HepG2 (cell line): ENCODE data around the gene SSBP4. TPM values are rescaled to one million over a fixed set of nuclear protein-coding genes. Genes with fewer than 3 reads are reported as not detected.

Experiments
- FOXA1 ChIP-seq, 2 experiments: fragments of 450-650 bp in 1 of 2; sonication (generic) in 1 of 2; formaldehyde crosslinking in 1 of 2; IDR thresholded peaks; 2 replicates each; pipeline versions ENCODE4 v1.4.0 to v1.6.1; 2016 to 2020; ENCODE audit warnings: missing genetic modification reagents in 1 of 2
- GPN1 ChIP-seq: sonication (generic); formaldehyde crosslinking; IDR thresholded peaks from 2 replicates; pipeline ENCODE4 v1.5.1; 2020; ENCODE audit warnings: missing genetic modification reagents, borderline replicate concordance
- IKZF4 ChIP-seq: sonication (generic); formaldehyde crosslinking; IDR thresholded peaks from 2 replicates; pipeline ENCODE4 v1.5.1; 2020; ENCODE audit warnings: borderline replicate concordance, mild to moderate bottlenecking, low read depth, missing genetic modification reagents; ENCODE audit errors: not compliant biosample characterization
- MYC ChIP-seq: sonication (generic); formaldehyde crosslinking; IDR thresholded peaks from 2 replicates; pipeline ENCODE4 v1.9.0; 2021; ENCODE audit warnings: missing genetic modification reagents, borderline replicate concordance
- NR2F2 ChIP-seq: IDR thresholded peaks from 2 replicates; pipeline ENCODE4 v1.6.1; 2012; ENCODE audit warnings: low read depth, inconsistent platforms, borderline replicate concordance
- NR3C1 ChIP-seq: sonication (generic); formaldehyde crosslinking; IDR thresholded peaks from 2 replicates; pipeline ENCODE4 v1.4.0; 2020; ENCODE audit warnings: missing genetic modification reagents
- ONECUT2 ChIP-seq: sonication (generic); formaldehyde crosslinking; IDR thresholded peaks from 2 replicates; pipeline ENCODE4 v1.4.0; 2020; ENCODE audit warnings: missing genetic modification reagents
- RXRB ChIP-seq: IDR thresholded peaks from 2 replicates; pipeline ENCODE4 v1.6.1; 2016; ENCODE audit warnings: borderline replicate concordance, missing genetic modification reagents, missing compliant biosample characterization
- SMC3 ChIP-seq: IDR thresholded peaks from 2 replicates; pipeline ENCODE4 v1.6.1; 2011; ENCODE audit warnings: low read length, improper control_type of control experiment
- ZNF225 ChIP-seq: sonication (generic); formaldehyde crosslinking; IDR thresholded peaks from 2 replicates; pipeline ENCODE4 v1.4.0; 2020; ENCODE audit warnings: mild to moderate bottlenecking, missing genetic modification reagents
- ZNF251 ChIP-seq: sonication (generic); formaldehyde crosslinking; IDR thresholded peaks from 2 replicates; pipeline ENCODE4 v1.9.0; 2021; ENCODE audit warnings: mild to moderate bottlenecking, missing genetic modification reagents
- ZNF3 ChIP-seq: IDR thresholded peaks from 2 replicates; pipeline ENCODE4 v1.7.0; 2017; ENCODE audit warnings: inconsistent platforms
- ZNF451 ChIP-seq: sonication (generic); formaldehyde crosslinking; IDR thresholded peaks from 2 replicates; pipeline ENCODE4 v1.5.0; 2020; ENCODE audit warnings: mild to moderate bottlenecking, missing genetic modification reagents
- ZNF567 ChIP-seq: sonication (generic); formaldehyde crosslinking; IDR thresholded peaks from 2 replicates; pipeline ENCODE4 v1.8.1; 2023; ENCODE audit warnings: mild to moderate bottlenecking, missing genetic modification reagents, borderline replicate concordance
- ZNF619 ChIP-seq: sonication (generic); formaldehyde crosslinking; IDR thresholded peaks from 2 replicates; pipeline ENCODE4 v1.4.0; 2020; ENCODE audit warnings: mild to moderate bottlenecking, missing genetic modification reagents
- ZNF768 ChIP-seq: sonication (generic); formaldehyde crosslinking; IDR thresholded peaks from 2 replicates; pipeline ENCODE4 v1.4.0; 2020; ENCODE audit warnings: missing genetic modification reagents
- ZZZ3 ChIP-seq: sonication (generic); formaldehyde crosslinking; IDR thresholded peaks from 2 replicates; pipeline ENCODE4 v1.4.0; 2020; ENCODE audit warnings: missing genetic modification reagents, mild to moderate bottlenecking, borderline replicate concordance
- polyA plus RNA-seq, 8 experiments: library from polyadenylated mRNA; depleted of rRNA in 3 of 8; stranded (reverse) in 7 of 8; unstranded in 1 of 8; fragments of >200 nt; fragmentation: Illumina TruSeq in 4 of 8; extraction: Trizol in 4 of 8; gene quantifications; 2 replicates each; pipeline versions ENCODE4 v1.2.1 to v1.2.3, GENCODE V29; 2011 to 2016; ENCODE audit warnings: low read depth in 4 of 8, missing spikeins in 1 of 8, mixed read lengths in 1 of 8; ENCODE audit not compliant: insufficient read depth in 1 of 8
- total RNA-seq, 5 experiments: library from RNA; depleted of rRNA; stranded (reverse); fragments of >200 nt; fragmentation: Illumina TruSeq; extraction: Trizol; gene quantifications; 2 replicates each; pipeline ENCODE4 v1.2.3, GENCODE V29; 2016; ENCODE audit warnings: low read depth in 1 of 5
- TF ChIP-seq, protein P1 (sequence below): IDR thresholded peaks from 2 replicates; pipeline ENCODE4 v1.6.1; 2016; ENCODE audit warnings: mild to moderate bottlenecking
- TF ChIP-seq, protein P2 (sequence below): sonication (generic); formaldehyde crosslinking; IDR thresholded peaks from 2 replicates; pipeline ENCODE4 v1.4.0; 2020; ENCODE audit warnings: missing genetic modification reagents; ENCODE audit errors: not compliant biosample characterization
- TF ChIP-seq, protein P3 (sequence below): sonication (generic); formaldehyde crosslinking; IDR thresholded peaks from 2 replicates; pipeline ENCODE4 v1.4.0; 2020; ENCODE audit warnings: missing genetic modification reagents
- TF ChIP-seq, protein P4 (sequence below): sonication (generic); formaldehyde crosslinking; IDR thresholded peaks from 2 replicates; pipeline ENCODE4 v1.4.0; 2020; ENCODE audit warnings: missing genetic modification reagents, mild to moderate bottlenecking, borderline replicate concordance
- TF ChIP-seq, protein P5 (sequence below): sonication (generic); formaldehyde crosslinking; IDR thresholded peaks from 2 replicates; pipeline ENCODE4 v1.8.1; 2023; ENCODE audit warnings: mild to moderate bottlenecking, inconsistent platforms, moderate library complexity, missing genetic modification reagents, borderline replicate concordance

Gene SSBP4
- total and polyA plus RNA-seq, 2 of the 13 experiments (the other 11 are each of a cell fraction or from before 2014, with no cell fraction given): 20.8 to 39.5 TPM

DNA sequence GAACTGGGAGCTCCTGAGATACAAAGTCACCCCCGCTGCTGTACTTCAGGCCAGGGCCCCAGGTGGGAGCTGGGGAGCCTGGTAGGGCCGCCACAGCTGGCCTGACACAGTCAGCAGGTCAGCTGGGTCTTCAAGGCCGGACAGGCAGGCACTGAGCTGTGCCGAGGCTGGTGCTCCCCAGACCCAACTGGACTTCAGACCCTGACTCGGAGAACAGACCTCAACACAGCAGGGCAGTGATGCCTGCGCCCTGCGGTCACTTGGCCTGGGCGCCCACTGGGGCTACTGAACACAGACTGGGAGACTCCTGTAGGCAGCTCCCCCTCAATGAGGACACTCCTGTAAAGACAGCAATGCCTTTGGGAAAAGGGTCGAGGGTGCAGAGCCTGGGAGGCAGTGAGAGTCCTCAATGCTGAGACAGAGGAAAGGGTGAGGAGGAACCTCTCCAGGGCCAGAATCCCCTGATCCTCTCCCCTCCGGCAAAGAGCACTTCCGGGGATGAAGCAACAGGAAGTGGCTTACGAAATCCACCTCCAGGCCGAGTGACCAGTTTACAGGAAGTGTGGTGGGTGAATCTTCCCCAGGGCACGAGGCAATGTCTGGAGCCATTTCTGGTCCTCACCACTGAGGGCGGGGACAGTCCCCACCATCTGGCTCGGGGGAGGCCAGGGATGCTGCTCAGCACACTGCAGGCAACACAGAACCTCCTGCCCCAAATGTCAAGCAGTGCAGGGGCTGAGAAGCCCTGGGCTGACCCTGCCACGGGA lies 59.5 kb downstream of the SSBP4 start (continued):
- TF ChIP-seq ZNF567 (CRISPR knock-in tag): 0 out of 2 replicates have a peak, but pooled peaks have one; percentile 11
- TF ChIP-seq ZNF451 (CRISPR knock-in tag): peak; percentile 61; the same call in 1 of the 2 replicates
- TF ChIP-seq RXRB (CRISPR knock-in tag): peak; percentile 90
- no peak for TF ChIP-seq GPN1 (CRISPR knock-in tag)
- no peak for TF ChIP-seq FOXA1 (IDR thresholded peaks at IDR 0.05)
- TF ChIP-seq FOXA1 (CRISPR knock-in tag; IDR thresholded peaks at IDR 0.05): peak; percentile 47; the same call in 1 of the 2 replicates
- TF ChIP-seq, protein P1, sequence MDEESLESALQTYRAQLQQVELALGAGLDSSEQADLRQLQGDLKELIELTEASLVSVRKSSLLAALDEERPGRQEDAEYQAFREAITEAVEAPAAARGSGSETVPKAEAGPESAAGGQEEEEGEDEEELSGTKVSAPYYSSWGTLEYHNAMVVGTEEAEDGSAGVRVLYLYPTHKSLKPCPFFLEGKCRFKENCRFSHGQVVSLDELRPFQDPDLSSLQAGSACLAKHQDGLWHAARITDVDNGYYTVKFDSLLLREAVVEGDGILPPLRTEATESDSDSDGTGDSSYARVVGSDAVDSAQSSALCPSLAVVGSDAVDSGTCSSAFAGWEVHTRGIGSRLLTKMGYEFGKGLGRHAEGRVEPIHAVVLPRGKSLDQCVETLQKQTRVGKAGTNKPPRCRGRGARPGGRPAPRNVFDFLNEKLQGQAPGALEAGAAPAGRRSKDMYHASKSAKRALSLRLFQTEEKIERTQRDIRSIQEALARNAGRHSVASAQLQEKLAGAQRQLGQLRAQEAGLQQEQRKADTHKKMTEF: peak; percentile 94
- TF ChIP-seq ZNF619 (CRISPR knock-in tag): no peak
- peak; percentile 83; the same call in 1 of the 2 replicates for TF ChIP-seq ZNF225 (CRISPR knock-in tag)
- TF ChIP-seq, protein P2, sequence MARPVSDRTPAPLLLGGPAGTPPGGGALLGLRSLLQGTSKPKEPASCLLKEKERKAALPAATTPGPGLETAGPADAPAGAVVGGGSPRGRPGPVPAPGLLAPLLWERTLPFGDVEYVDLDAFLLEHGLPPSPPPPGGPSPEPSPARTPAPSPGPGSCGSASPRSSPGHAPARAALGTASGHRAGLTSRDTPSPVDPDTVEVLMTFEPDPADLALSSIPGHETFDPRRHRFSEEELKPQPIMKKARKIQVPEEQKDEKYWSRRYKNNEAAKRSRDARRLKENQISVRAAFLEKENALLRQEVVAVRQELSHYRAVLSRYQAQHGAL (CRISPR knock-in tag): no peak
- peak; percentile 65; the same call in 1 of the 2 replicates for TF ChIP-seq ZZZ3 (CRISPR knock-in tag)
- peak; percentile 92; the same call in 1 of the 2 replicates for TF ChIP-seq MYC (CRISPR knock-in tag)
- no peak for TF ChIP-seq ZNF251 (CRISPR knock-in tag)
- no peak for TF ChIP-seq ZNF768 (CRISPR knock-in tag)
- TF ChIP-seq NR2F2: no peak
- TF ChIP-seq ONECUT2 (CRISPR knock-in tag): no peak
- 0 out of 2 replicates have a peak, but pooled peaks have one; percentile 25 for TF ChIP-seq ZNF3 (CRISPR knock-in tag)
- TF ChIP-seq, protein P3, sequence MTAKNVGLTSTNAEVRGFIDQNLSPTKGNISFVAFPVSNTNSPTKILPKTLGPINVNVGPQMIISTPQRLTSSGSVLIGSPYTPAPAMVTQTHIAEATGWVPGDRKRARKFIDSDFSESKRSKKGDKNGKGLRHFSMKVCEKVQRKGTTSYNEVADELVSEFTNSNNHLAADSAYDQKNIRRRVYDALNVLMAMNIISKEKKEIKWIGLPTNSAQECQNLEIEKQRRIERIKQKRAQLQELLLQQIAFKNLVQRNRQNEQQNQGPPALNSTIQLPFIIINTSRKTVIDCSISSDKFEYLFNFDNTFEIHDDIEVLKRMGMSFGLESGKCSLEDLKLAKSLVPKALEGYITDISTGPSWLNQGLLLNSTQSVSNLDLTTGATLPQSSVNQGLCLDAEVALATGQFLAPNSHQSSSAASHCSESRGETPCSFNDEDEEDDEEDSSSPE (CRISPR knock-in tag): peak; percentile 84
- TF ChIP-seq, protein P4, sequence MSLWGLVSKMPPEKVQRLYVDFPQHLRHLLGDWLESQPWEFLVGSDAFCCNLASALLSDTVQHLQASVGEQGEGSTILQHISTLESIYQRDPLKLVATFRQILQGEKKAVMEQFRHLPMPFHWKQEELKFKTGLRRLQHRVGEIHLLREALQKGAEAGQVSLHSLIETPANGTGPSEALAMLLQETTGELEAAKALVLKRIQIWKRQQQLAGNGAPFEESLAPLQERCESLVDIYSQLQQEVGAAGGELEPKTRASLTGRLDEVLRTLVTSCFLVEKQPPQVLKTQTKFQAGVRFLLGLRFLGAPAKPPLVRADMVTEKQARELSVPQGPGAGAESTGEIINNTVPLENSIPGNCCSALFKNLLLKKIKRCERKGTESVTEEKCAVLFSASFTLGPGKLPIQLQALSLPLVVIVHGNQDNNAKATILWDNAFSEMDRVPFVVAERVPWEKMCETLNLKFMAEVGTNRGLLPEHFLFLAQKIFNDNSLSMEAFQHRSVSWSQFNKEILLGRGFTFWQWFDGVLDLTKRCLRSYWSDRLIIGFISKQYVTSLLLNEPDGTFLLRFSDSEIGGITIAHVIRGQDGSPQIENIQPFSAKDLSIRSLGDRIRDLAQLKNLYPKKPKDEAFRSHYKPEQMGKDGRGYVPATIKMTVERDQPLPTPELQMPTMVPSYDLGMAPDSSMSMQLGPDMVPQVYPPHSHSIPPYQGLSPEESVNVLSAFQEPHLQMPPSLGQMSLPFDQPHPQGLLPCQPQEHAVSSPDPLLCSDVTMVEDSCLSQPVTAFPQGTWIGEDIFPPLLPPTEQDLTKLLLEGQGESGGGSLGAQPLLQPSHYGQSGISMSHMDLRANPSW (CRISPR knock-in tag): 0 out of 2 replicates have a peak, but pooled peaks have one; percentile 53
- TF ChIP-seq SMC3: peak; percentile 11; the same call in 1 of the 2 replicates
- TF ChIP-seq, protein P5, sequence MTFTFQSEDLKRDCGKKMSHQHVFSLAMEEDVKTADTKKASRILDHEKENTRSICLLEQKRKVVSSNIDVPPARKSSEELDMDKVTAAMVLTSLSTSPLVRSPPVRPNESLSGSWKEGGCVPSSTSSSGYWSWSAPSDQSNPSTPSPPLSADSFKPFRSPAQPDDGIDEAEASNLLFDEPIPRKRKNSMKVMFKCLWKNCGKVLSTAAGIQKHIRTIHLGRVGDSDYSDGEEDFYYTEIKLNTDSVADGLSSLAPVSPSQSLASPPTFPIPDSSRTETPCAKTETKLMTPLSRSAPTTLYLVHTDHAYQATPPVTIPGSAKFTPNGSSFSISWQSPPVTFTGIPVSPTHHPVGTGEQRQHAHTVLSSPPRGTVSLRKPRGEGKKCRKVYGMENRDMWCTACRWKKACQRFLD (CRISPR knock-in tag): no peak
- no peak for TF ChIP-seq NR3C1
- TF ChIP-seq IKZF4: peak; percentile 64
